Breast epithelium (tissue), 3 donors: ENCODE data around the gene DHRS7B.
"Not testable (repeated sequence)": the region's sequence is repeated elsewhere in the genome, so short reads cannot be mapped to it uniquely, and the experiment has no call there.

Experiments used
- CTCF ChIP-seq, 3 donors: fragments of 450-650 bp; IDR thresholded peaks; one replicate each; pipeline ENCODE4 v1.5.1; 2016 to 2017; ENCODE audit warnings: antibody characterized with exemption in 3 of 3, mild to moderate bottlenecking in 3 of 3, moderate library complexity in 3 of 3
- POLR2A ChIP-seq: fragments of 450-650 bp; IDR thresholded peaks from one replicate; pipeline ENCODE4 v1.6.1; 2016; ENCODE audit warnings: antibody characterized with exemption, mild to moderate bottlenecking, moderate library complexity

- TF ChIP-seq CTCF (IDR thresholded peaks at IDR 0.05); POLR2A: not testable (repeated sequence)
Observed at GRCh38 chr17:21144299-21144698, 17.5 kb downstream of the DHRS7B start.
